Measurements from ENCODE around the gene IL1RL2. TPM values are rescaled to one million over a fixed set of nuclear protein-coding genes. Genes with fewer than 3 reads are reported as not detected.

Gene IL1RL2
- total RNA-seq, 1 experiment from 2014 or later = not detected

- H3K4me3 ChIP-seq (replicated peaks in 1 of 2; ENCODE audit: low read depth in 1 of 2, low read length in 2 of 2) = no peak overlapping the region
- POLR2A ChIA-PET = no interaction called here
- CTCF ChIA-PET = interaction anchor here (0.7 to 1.9 kb wide), 2 partner anchors 232 to 628 kb away, joined by 3 to 4 read pairs; no protein-coding TSS in a partner anchor
- no peak overlapping the region for H2AFZ ChIP-seq (ENCODE audit: low read depth, low read length, poor library complexity, severe bottlenecking)
- peak overlapping the region; percentile 9; the same call in 1 of the 2 replicates for H3K4me2 ChIP-seq (ENCODE audit: low read length)
- no peaks in the 10 kb centered on the region for H4K20me1 ChIP-seq (ENCODE audit: insufficient read depth)
- no peak for ATAC-seq
- H3K27me3 ChIP-seq (ENCODE audit: insufficient read depth, low read length) = no peaks in the 10 kb centered on the region
- intact Hi-C loops (cut with micrococcal nuclease) = no loop called here
- no peak for TF ChIP-seq ZFX (IDR thresholded peaks at IDR 0.05)
- no TSS peak for BruUV-seq (replicated peaks)
- no peaks in the 10 kb centered on the region for H3K9me3 ChIP-seq (ENCODE audit: control insufficient read depth in 1 of 2, insufficient read depth in 1 of 2, low read depth in 1 of 2, low read length in 2 of 2)
- no peak overlapping the region for H3K27ac ChIP-seq (ENCODE audit: low read depth, low read length)
- no peaks in the 10 kb centered on the region for H3K79me2 ChIP-seq (ENCODE audit: insufficient read depth, low read length)
- H3K9ac ChIP-seq (ENCODE audit: low read length) = no peak overlapping the region
- no peaks in the 10 kb centered on the region for H3K36me3 ChIP-seq (ENCODE audit: control insufficient read depth in 1 of 2, insufficient read depth in 2 of 2, low read length in 2 of 2)
- RAD21 ChIA-PET (ENCODE audit: low non-redundant PET in 1 of 2, low total read pairs in 2 of 2, uncharacterized antibody in 2 of 2, unreplicated experiment in 2 of 2) = no interaction called here
- H3K9me2 ChIP-seq (ENCODE audit: insufficient read depth) = no peaks in the 10 kb centered on the region
- H3K4me1 ChIP-seq (ENCODE audit: control insufficient read depth in 1 of 2, insufficient read depth in 2 of 2, low read length in 2 of 2) = peaks cover 0 to 15% of the 10 kb centered on the region in 2 experiments; a peak in 3 of 4 replicates
- DNase-seq (ENCODE audit: low read depth, low spot score) = no peak
Measured at GRCh38 chr2:102238039-102238756, 51.4 kb downstream of the IL1RL2 start.

GRCh38 chr2:102238778-102239177 is 52.0 kb downstream of the IL1RL2 start:
- intact Hi-C loops (cut with micrococcal nuclease) = no loop called here
- H4K20me1 ChIP-seq (ENCODE audit: insufficient read depth) = no peaks in the 10 kb centered on the region
- peaks cover 0 to 15% of the 10 kb centered on the region in 2 experiments; a peak in 3 of 4 replicates for H3K4me1 ChIP-seq (ENCODE audit: control insufficient read depth in 1 of 2, insufficient read depth in 2 of 2, low read length in 2 of 2)
- no peaks in the 10 kb centered on the region for H3K27me3 ChIP-seq (ENCODE audit: insufficient read depth, low read length)
- no peak overlapping the region for H3K9ac ChIP-seq (ENCODE audit: low read length)
- CTCF ChIA-PET = interaction anchor here (1.9 kb wide), 1 partner anchor 233 kb away, joined by 4 read pairs; no protein-coding TSS in a partner anchor
- no TSS peak for BruUV-seq (replicated peaks)
- no peak overlapping the region for H3K4me3 ChIP-seq (replicated peaks in 1 of 2; ENCODE audit: low read depth in 1 of 2, low read length in 2 of 2)
- no peaks in the 10 kb centered on the region for H3K9me2 ChIP-seq (ENCODE audit: insufficient read depth)
- no peaks in the 10 kb centered on the region for H3K9me3 ChIP-seq (ENCODE audit: control insufficient read depth in 1 of 2, insufficient read depth in 1 of 2, low read depth in 1 of 2, low read length in 2 of 2)
- no peaks in the 10 kb centered on the region for H3K36me3 ChIP-seq (ENCODE audit: control insufficient read depth in 1 of 2, insufficient read depth in 2 of 2, low read length in 2 of 2)
- 0 out of 2 replicates have a peak overlapping the region, but pooled peaks have one; percentile 9 for H3K4me2 ChIP-seq (ENCODE audit: low read length)
- no peak overlapping the region for H3K27ac ChIP-seq (ENCODE audit: low read depth, low read length)
- H2AFZ ChIP-seq (ENCODE audit: low read depth, low read length, poor library complexity, severe bottlenecking) = no peak overlapping the region
- POLR2A ChIA-PET = no interaction called here
- DNase-seq (ENCODE audit: low read depth, low spot score) (no peak), ATAC-seq (no peak)
- TF ChIP-seq CTCF (IDR thresholded peaks at IDR 0.05 in 2 of 3, conservative IDR thresholded peaks at IDR 0.05 in 1 of 3; ENCODE audit: borderline replicate concordance in 1 of 3, insufficient read depth in 1 of 3, low read depth in 2 of 3, low read length in 2 of 3) = no peak
- no peak for TF ChIP-seq REST (IDR thresholded peaks at IDR 0.05; ENCODE audit: low read depth)
- TF ChIP-seq POLR2A (IDR thresholded peaks at IDR 0.05; ENCODE audit: borderline replicate concordance, extremely low read depth, insufficient read depth, insufficient read length) = no peak
- no peak for TF ChIP-seq SP1 (IDR thresholded peaks at IDR 0.05; ENCODE audit: low read depth)
- TF ChIP-seq SIN3A (IDR thresholded peaks at IDR 0.05; ENCODE audit: low read depth) = no peak
- no peak for TF ChIP-seq EZH2 (IDR thresholded peaks at IDR 0.05)
- no peak for TF ChIP-seq CEBPB (IDR thresholded peaks at IDR 0.05; ENCODE audit: low read depth)
- RAD21 ChIA-PET (ENCODE audit: low non-redundant PET in 1 of 2, low total read pairs in 2 of 2, uncharacterized antibody in 2 of 2, unreplicated experiment in 2 of 2) = no interaction called here
- no peaks in the 10 kb centered on the region for H3K79me2 ChIP-seq (ENCODE audit: insufficient read depth, low read length)

Measured in HCT116 (cell line).